ENCODE measurements around the gene AIDA.
"Not testable (repeated sequence)": the region's sequence is repeated elsewhere in the genome, so short reads cannot be mapped to it uniquely, and the experiment has no call there.

Gene AIDA

GRCh38 chr1:222716393-222716792 lies 4.1 kb upstream of the AIDA start:
- no peak overlapping the region for H3K4me3 ChIP-seq (ENCODE audit: low read length)
- DNase-seq (ENCODE audit: low read depth, low spot score), result no peak

- peak; percentile 95 for DNase-seq (ENCODE audit: low read depth, low spot score)
- peak overlapping the region; percentile 99 for H3K4me3 ChIP-seq (ENCODE audit: low read length)
Observed at GRCh38 chr1:222713091-222713961, 1.0 kb upstream of the AIDA start.

- DNase-seq (ENCODE audit: low read depth, low spot score), result peak; percentile 62
Observed at GRCh38 chr1:222711319-222712252, 705 bp downstream of the AIDA start.

GRCh38 chr1:222709700-222710153 lies 2.6 kb downstream of the AIDA start:
- no peak overlapping the region for H3K4me3 ChIP-seq (ENCODE audit: low read length)
- DNase-seq (ENCODE audit: low read depth, low spot score), result no peak

More at GRCh38 chr1:222711319-222712252, 705 bp downstream of the AIDA start:
- H3K4me3 ChIP-seq (ENCODE audit: low read length), result peak overlapping the region; percentile 99

- no peak for DNase-seq (ENCODE audit: low read depth, low spot score)
- H3K4me3 ChIP-seq (ENCODE audit: low read length), result no peak overlapping the region
Observed at GRCh38 chr1:222706815-222707214, 5.5 kb downstream of the AIDA start.

GRCh38 chr1:222704260-222704659 lies 8.0 kb downstream of the AIDA start:
- DNase-seq (ENCODE audit: low read depth, low spot score), result no peak
- H3K4me3 ChIP-seq (ENCODE audit: low read length), result no peak overlapping the region

GRCh38 chr1:222702210-222702609 lies 10.1 kb downstream of the AIDA start:
- DNase-seq (ENCODE audit: low read depth, low spot score), result no peak
- H3K4me3 ChIP-seq (ENCODE audit: low read length), result no peak overlapping the region

- no peak for DNase-seq (ENCODE audit: low read depth, low spot score)
- H3K4me3 ChIP-seq (ENCODE audit: low read length), result no peak overlapping the region
Observed at GRCh38 chr1:222697826-222698225, 14.5 kb downstream of the AIDA start.

- no peak overlapping the region for H3K4me3 ChIP-seq (ENCODE audit: low read length)
- DNase-seq (ENCODE audit: low read depth, low spot score), result no peak
Observed at GRCh38 chr1:222697203-222697602, 15.1 kb downstream of the AIDA start.

- no peak for DNase-seq (ENCODE audit: low read depth, low spot score)
- H3K4me3 ChIP-seq (ENCODE audit: low read length), result no peak overlapping the region
Observed at GRCh38 chr1:222696741-222697140, 15.6 kb downstream of the AIDA start.

- no peak overlapping the region for H3K4me3 ChIP-seq (ENCODE audit: low read length)
- DNase-seq (ENCODE audit: low read depth, low spot score), result no peak
Observed at GRCh38 chr1:222694927-222695326, 17.4 kb downstream of the AIDA start.

GRCh38 chr1:222691016-222691415 lies 21.3 kb downstream of the AIDA start:
- no peak for DNase-seq (ENCODE audit: low read depth, low spot score)

GRCh38 chr1:222680080-222680479 lies 32.2 kb downstream of the AIDA start:
- H3K4me3 ChIP-seq (ENCODE audit: low read length), result no peak overlapping the region
- DNase-seq (ENCODE audit: low read depth, low spot score), result no peak

More at GRCh38 chr1:222691016-222691415, 21.3 kb downstream of the AIDA start:
- no peak overlapping the region for H3K4me3 ChIP-seq (ENCODE audit: low read length)

GRCh38 chr1:222670110-222670509 lies 42.2 kb downstream of the AIDA start:
- H3K4me3 ChIP-seq (ENCODE audit: low read length), result no peak overlapping the region
- DNase-seq (ENCODE audit: low read depth, low spot score), result peak; percentile 32

GRCh38 chr1:222669107-222669506 lies 43.2 kb downstream of the AIDA start:
- DNase-seq (ENCODE audit: low read depth, low spot score); H3K4me3 ChIP-seq (ENCODE audit: low read length): not testable (repeated sequence)

- not testable (repeated sequence) for H3K4me3 ChIP-seq (ENCODE audit: low read length); DNase-seq (ENCODE audit: low read depth, low spot score)
Observed at GRCh38 chr1:222668184-222668583, 44.1 kb downstream of the AIDA start.

- DNase-seq (ENCODE audit: low read depth, low spot score), result no peak
- no peak overlapping the region for H3K4me3 ChIP-seq (ENCODE audit: low read length)
Observed at GRCh38 chr1:222665964-222666363, 46.3 kb downstream of the AIDA start.

- DNase-seq (ENCODE audit: low read depth, low spot score), result no peak
- H3K4me3 ChIP-seq (ENCODE audit: low read length), result no peak overlapping the region
Observed at GRCh38 chr1:222663431-222663934, 48.8 kb downstream of the AIDA start.

GRCh38 chr1:222657899-222658298 lies 54.4 kb downstream of the AIDA start:
- DNase-seq (ENCODE audit: low read depth, low spot score), result no peak
- H3K4me3 ChIP-seq (ENCODE audit: low read length), result no peak overlapping the region
